ENCODE results near the gene GABBR1.
"Not testable (repeated sequence)": the region's sequence is repeated elsewhere in the genome, so short reads cannot be mapped to it uniquely, and the experiment has no call there.

Gene GABBR1

DNA sequence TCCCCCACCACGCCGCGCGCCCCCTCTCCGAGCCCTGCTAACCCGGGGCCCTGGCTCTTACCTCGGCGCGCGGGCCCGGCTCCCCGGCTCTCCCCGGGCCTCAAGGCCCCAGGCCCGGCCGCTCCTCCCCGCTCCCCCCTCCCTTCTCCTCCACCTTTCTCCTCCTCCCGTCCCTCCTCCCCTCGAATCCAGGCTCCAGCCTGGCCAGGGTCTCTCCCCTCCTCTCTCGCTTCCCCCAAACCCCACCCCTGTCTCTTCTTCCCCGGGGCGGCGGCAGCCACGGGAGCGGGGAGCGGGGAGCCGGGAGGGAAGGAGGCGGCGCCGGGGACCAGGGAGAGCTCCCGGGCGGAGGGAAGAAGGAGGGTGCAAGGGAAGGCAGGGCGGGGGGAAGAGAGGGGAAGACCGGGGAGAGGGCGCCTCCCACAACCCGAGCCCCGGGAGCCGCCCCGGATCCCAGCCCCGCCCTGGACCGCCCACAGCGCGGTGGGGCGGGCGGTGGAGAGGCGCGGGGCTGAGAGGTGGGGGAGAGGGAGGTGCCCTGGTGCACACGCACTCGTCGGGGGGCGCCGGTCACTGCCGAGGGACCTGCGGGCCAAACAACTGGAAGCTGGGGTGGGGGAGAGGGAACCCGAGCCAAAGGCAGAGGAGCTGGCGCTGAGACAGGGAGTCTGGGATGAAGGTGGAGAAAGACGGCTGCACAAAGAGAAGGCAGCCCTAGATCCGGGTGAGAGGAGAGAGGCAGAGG is at the start of gene GABBR1:
TSS of gene GABBR1 (minus strand) at position 395 of the 745 bp plus-strand sequence. CDS start 798 bp downstream, outside the sequence.
- DNase-seq (ENCODE audit: low spot score) = peak; percentile 74

DNA sequence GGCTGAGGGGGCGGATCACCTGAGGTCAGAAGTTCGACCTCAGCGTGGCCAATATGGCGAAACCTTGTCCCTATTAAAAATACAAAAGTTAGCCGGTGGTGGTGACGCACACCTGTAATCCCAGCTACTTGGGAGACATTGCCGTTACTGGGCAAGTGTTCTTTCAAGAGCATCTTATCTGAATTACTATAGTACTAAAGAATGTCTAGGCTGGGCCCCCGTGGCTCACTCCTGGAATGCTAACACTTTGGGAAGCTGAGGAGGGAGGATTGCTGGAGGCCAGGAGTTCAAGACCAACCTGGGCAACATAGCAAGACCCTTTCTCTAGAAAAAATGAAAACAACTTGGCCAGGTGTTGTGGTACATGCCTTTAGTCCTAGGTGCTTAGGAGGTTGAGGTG is 48.8 kb upstream of the GABBR1 start:
- no peak for DNase-seq (ENCODE audit: low spot score)

DNA sequence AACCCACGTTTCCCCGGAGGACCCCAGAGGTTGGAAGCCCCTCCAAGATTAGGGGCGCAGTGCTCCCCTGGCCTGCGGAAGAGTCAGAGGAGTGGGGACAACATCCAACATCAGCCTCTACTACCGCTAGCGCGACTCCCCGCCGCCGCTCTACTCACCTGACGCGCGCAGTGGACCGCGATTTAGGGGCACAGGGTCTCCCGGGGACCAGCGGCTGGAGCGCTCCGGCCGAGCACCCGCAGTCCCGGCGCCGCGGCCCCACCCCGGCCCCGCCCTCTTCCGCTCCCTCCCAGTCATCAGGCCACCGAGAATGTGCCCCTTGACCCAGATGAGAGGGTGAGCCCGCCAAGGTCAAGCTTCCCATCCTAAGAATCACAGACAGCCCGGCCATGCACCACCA is 47.9 kb upstream of the GABBR1 start, which contains the start of gene ZFP57:
TSS of gene ZFP57 (minus strand) at position 249 of the 400 bp plus-strand sequence. CDS start 4,149 bp downstream, outside the sequence.
- DNase-seq (ENCODE audit: low spot score) = no peak

DNA sequence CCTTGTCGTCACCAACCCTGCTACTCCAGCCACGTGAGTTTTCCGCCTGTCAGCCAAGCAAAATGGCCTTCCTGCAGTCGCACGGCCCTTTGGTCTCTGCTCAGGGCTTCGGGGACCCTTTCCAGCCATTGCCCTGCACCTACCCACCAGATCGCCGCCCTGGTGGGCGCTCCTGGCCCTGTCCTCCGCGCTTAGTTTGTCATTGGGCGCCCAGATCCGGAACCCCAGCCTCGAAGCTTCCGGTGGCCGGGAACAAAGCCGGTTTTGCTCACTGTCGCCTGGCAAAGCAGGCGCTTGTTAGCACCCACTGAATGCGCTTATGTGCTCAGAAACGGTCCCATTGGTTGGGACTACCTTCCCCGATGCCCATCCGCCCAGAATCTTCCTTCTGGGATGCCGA is 47.4 kb upstream of the GABBR1 start:
- DNase-seq (ENCODE audit: low spot score) = no peak

DNA sequence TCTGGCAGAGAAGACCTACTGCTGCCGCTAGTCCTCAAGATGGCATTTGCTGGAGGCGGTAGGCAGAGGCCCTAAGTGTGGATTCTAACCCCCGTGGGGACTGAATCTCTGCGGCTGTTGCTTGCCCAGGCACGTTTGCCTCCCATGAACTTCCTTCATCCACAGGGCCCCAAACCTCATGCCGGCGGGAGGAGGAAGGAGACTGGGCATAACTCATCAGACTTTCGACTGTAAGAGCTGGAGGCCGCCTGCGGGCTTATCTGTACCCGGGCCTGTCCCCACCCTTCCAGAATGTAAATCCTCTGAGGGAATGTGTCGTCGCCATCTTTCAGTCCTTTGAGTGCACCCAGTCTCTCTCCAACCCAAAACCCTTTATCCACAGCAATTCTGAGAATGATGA is 47.0 kb upstream of the GABBR1 start:
- no peak for DNase-seq (ENCODE audit: low spot score)

DNA sequence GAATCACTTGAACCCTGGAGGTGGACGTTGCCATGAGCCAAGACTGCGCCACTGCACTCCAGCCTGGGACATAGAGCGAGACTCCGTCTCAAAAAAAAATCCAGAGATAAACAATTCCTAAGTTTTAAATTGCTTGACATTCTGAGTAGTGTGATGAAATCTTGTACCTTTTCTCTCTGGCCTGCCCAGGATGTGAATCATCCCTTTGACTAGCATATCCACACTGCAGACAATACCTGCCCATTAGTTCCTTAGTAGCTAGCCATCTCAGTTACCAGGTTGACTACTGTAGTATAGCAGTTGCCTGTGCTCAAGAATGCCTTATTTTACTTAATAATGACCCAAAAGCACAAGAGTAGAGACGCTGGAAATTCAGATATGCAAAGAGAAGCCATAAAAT is 45.1 kb upstream of the GABBR1 start:
- DNase-seq (ENCODE audit: low spot score) = no peak

DNA sequence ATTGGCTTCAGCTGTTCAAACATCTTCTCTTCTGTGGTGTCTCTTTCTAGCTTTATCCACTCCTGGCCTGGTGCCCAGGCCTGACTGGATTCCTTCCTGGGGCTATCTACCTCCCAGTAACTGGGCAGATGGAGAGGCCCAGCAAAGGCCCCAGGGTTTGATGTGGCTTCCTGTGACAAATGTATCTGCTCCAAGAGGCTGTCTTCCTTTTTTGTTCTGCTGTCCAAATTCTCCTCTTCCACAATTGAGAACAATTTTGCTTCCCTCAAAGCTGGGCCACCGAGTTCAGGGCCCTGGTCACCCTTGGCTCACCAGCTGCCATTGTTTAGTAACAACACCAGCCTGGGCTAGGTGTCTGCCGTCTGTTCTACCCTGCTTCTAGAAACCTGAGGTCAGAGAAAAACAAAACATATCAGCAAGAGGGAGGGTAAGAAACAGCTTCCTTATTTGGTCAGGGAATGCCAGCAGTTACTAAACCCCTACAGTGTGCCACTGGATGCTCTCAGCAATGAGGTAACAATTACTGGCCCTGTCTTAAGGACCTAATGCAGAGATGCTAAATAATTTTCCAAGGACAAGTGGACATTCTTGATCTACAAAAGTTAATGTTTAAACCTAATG is 44.1 kb upstream of the GABBR1 start:
- DNase-seq (ENCODE audit: low spot score) = no peak

DNA sequence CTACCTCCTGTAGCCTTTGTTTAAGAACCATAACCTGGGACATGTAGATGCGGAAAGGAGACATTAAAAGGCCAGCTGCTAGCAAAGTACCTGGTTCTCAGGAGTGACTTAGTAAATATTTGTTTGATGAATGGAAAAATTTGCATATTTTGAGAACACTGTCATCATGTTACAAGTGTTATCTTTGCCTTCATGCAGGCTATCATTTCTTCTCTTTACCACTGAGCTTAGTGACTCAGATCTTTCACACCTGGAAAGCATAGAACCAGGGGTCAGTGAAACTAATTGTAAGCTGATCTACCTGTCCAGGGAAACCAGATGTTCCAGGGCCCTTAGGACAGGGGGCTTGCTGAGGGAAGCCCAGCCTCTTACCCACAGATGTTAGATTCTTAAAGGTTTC is 42.6 kb upstream of the GABBR1 start:
- no peak for DNase-seq (ENCODE audit: low spot score)

DNA sequence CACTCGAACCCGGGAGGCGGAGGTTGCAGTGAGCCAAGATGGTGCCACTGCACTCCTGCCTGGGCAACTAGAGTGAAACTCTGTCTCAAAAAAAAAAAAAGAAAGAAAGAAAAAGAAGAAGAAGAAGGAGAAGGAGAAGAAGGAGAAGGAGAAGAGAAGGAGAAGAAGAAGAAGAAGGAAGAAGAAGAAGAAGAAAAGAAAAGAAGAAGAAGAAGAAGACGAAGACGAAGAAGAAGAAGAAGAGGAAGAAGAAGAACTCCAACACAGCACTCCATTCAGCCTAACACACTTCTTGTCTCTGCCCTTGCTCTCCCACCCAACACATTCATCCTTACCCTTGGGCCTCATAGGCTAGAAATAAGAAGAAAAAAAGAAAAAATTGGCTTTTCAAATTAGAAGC is 41.0 kb upstream of the GABBR1 start:
- no peak for DNase-seq (ENCODE audit: low spot score)

DNA sequence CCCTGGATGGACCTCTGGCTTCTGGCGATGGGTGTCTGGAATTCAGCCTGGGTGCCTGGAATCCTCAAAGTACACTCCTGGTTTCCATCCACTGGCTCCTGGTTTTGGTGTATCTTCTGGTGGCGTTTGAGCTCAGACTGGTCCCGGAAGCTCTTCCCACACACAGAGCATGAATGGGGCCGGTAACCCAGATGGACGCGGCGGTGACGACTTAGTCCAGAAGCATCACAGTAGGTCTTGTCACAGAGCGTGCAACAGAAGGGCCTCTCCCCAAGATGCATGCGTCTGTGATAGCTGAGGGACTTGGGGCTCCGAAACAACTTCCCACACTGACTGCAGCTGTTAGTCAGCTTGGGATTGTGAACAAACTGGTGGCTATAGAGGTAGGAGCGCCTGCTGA is 40.2 kb upstream of the GABBR1 start:
- no peak for DNase-seq (ENCODE audit: low spot score)

DNA sequence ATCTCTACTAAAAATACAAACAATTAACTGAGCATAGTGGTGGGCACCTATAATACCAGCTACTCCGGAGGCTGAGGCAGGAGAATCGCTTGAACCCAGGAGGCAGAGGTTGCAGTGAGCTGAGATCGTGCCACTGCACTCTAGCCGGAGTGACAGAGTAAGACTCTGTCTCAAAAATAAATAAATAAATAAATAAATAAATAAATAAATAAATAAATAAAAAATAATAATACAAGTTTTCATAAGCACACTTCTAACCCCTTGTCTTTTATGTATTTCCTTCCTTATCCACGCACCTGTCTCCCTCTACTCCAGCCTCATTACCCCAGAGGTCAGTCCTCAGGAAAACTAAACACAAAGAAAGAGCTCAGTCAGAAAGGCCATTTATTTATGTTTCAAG is 39.1 kb upstream of the GABBR1 start:
- DNase-seq (ENCODE audit: low spot score) = not testable (repeated sequence)

DNA sequence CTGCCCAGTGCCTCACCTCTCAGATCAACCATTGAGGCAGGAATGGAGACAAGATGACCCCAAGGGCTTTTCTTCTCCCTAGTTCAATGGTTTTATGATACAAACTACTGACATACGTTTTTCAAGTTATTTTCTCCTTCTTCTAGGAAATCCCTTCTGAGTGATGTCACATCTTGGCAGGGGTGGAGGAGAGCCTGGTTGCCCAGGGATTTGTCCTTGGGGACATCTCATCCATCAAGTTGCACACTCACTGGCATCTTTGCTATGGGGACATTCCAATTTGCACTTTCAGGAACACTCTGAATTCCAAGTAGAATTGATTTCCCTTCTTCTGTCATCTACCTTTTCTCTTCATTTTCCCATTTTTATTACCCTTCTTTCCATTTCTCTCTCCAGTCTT is 38.0 kb upstream of the GABBR1 start:
- DNase-seq (ENCODE audit: low spot score) = no peak

DNA sequence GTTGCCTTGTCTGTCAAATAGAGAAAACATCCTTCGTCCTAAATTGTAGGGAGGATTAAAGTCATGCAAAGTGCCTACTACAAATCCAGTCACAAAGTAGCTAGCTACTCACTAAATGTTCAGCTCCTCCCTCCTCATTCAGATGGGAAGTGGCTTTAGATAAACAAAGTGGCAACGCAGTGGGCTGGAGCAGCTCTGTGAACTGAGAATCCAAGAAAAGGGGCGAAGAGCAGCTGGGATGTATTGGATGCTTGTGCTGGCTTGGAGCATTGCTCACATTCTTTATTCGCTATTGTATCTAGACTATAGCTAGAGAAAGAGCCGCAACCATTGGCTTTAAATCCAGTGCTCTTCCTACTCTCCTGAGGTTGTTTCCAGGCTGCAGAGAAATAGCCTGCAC is 34.2 kb upstream of the GABBR1 start:
- no peak for DNase-seq (ENCODE audit: low spot score)

DNA sequence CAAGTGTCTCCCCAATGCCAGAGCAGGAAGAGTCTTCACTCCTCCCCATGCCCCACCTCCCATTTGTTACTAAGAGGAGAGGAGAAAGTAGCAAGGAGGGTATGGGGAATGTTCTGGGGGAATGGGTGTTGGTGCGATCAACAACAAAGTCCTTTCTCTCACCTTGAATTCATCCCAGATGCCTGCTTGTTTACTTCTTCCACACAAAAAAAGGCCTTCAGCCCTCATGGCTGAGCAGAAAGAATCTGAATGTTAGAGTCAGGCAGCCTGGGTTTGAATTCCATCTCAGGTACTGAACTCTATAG is 33.8 kb upstream of the GABBR1 start:
- DNase-seq (ENCODE audit: low spot score) = no peak

DNA sequence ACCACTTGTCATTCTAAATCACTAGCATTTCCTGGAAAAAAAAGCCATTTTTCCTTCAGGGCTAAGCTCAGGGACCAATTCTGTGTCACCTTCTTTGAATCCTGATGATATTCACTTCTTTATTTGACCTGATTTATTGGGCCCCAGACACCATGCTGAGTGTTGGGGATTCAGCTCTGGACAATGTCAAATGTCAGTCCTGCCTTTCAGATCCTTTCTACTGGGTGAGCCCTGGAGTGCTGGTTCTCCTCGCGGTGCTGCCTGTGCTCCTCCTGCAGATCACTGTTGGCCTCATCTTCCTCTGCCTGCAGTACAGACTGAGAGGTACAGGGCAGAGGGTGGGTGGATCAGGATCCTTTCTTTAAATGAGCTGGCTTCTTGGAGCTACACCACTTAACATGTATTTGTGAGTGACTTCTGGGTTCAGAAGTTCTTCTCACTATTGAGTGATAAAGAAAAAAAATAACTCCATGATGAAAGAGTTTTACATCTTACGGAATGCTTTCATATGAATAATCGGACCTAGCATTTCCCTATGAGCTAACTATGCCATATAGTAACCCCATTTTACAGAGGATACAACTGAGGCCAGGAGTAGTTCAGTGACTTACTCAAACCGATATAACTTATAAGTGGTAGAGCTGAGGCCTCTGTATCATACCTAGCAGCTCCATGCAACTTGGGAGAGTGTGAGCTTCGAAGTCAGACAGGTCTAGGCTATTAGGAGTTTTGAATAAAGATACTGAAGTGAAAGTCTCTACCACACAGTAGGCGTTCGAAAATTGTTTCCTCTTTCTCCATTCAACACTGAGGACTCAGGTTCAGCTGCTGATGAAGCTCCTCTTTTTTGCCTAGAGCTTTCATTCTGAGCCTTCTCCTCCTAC is 33.2 kb upstream of the GABBR1 start:
- no peak for DNase-seq (ENCODE audit: low spot score)

DNA sequence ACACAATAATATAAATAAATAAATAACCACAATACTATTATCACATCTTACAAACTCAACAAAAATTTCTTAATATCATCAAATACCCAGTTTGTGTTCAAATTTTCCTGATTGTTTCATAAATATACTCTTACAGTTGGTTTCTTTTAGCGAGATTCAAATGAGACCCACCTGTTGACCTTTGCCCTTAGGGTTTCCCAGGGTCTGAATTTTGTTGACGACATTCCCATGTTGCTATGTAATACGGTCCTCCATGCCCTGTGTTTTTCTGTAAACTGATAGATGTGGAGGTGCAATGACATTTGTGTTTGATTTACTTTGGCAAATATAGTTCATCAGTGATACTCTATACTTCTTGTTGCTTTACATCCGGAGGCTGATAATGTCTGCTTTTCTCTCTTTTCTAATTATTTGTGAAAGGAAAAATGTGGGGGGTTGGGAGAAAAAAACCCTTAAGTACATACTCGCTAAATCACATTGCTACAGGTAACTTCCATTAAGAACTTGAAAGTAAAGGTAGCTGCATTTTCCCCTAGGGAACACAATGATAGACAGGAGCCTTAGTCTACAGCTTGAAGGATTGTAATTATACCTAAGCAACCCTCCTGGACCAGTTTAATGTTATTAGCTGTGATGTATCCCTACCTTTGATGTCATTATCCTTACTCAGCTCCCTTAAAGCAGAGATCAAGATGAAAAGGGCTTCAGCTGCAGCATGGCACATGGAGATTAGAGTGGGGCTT is 30.5 kb upstream of the GABBR1 start:
- DNase-seq (ENCODE audit: low spot score) = no peak

DNA sequence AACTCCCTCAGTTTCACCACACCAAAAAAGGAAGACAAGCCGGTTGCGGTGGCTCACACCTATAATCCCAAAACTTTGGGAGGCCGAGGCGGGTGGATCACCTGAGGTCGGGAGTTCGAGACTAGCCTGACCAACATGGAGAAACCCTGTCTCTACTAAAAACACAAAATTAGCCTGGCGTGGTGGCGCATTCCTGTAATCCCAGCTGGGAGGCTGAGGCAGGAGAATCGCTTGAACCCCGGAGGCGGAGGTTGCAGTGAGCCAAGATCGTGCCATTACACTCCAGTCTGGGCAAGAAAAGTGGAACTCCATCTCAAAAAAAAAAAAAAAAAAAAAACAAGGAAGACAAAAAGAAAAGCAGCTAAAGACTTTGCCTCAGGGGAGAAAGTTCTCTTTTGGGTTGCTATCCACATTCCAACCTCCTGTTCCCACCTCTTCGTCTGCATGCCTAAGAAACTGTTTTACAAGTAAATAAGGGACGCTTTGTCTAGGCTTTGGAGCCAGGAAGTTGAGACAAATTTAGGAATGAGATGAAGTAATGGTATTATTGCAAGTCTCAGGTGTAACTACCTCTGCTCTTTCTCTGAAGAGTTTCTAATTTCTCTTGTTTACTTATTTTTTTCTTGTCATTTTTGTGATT is 28.6 kb upstream of the GABBR1 start:
- not testable (repeated sequence) for DNase-seq (ENCODE audit: low spot score)

DNA sequence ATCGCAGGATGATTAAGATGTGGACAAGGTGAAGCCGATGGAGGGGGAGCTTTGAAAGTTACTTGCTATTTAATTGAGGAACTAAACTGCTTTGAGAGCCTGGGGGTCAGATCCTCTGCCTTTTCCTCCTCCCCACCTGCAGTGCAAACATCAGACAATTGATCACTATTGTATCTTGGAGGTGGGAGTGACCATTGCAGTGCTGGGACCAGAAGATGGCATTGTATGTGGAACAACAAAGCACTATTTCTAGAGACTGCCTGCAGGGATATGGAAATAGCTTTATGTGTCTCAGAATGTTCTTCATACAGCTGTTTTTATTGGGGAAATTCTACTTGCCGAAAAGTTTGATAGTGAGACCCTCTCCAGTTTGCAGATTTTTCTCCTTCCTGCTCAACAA is 28.1 kb upstream of the GABBR1 start:
- DNase-seq (ENCODE audit: low spot score) = no peak

DNA sequence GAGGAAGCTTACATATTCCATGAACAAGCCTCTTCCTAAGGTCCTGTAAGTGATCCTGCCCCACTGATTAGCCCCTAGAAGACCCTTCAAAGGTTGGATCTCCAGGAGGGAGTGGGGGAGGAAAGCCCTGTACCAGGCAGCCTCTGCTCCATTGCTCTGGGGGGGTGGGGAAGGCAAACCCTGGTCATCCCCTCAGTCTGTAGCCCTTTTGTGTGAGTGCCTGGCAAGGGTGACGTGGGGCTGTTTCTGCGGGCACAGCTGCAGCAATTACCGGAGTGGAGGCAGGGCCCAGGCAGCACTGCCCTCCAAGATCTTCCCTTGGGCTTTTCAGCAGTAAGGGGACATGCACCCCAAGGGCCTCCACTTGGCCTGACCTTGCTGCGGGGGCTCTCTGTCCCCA is 23.8 kb upstream of the GABBR1 start, which contains the start of gene MOG:
TSS of gene MOG (plus strand) at position 295 of the 400 bp plus-strand sequence. CDS start 118 bp downstream, outside the sequence.
- no peak for DNase-seq (ENCODE audit: low spot score)

DNA sequence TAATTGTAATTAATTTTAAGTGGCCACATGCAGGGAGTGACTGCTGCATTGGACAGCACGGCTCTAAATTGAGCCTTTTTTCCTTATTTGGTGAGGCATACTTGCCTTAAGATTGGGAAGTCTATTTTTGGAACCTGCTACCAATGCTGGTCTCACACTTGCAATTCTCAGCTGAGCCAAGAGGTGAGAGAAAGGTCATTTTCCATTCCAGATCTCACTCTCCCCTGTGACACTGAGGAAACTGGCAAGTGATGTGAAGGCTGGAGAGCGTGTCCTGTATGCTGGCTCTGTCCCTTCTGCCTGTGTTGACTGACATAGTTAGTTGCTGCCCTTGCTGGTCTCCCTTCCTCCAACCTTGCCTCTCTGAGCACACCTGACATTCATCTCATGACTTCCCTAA is 23.2 kb upstream of the GABBR1 start:
- DNase-seq (ENCODE audit: low spot score) = no peak

DNA sequence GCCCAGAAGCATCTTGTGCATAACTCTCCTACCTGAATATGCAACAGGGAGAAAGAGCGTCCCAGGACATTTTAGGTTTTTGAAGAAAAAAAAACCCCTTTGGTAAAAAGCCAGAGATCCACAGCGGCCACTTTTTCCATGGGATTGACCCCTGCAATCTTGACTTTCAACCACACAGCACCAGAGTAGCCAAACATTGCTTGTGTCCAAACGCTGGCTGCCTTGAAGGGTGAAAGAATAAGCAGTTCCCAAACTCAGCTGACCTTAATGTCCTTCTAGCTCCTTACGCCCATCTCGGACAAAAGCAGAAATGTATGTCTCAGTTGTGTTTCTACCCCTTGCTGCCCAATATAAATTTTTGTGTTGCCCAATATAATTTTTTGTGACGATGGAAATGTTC is 22.7 kb upstream of the GABBR1 start:
- no peak for DNase-seq (ENCODE audit: low spot score)

Measured in NAMALWA (cell line).